NCI-H526 (cell line): ENCODE data around the gene VWA1.
"Not testable (repeated sequence)": the region's sequence is repeated elsewhere in the genome, so short reads cannot be mapped to it uniquely, and the experiment has no call there.

Experiments
- DNase-seq, 2 experiments: peaks; one replicate each; lab custom pipeline; 2025; lab: John Stamatoyannopoulos, UW

VWA1 gene

DNA sequence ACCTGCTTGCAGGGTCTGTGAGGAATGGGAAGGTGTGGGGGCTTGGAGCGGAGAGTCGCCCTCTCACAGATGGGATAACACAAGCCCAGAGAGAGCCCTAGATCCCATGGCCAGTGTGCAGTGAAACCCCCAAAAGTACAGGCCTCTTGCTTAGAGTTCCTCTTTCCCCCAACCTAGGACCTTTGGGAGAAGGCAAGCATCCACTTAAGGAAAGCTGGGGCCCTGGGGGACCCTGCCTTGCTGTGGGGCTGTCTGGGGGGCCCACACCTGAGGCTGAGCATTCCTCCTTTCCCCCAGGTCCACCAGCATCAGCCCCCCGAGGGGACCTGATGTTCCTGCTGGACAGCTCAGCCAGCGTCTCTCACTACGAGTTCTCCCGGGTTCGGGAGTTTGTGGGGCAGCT, 1.1 kb downstream of the VWA1 start:
- no peak for DNase-seq

DNA sequence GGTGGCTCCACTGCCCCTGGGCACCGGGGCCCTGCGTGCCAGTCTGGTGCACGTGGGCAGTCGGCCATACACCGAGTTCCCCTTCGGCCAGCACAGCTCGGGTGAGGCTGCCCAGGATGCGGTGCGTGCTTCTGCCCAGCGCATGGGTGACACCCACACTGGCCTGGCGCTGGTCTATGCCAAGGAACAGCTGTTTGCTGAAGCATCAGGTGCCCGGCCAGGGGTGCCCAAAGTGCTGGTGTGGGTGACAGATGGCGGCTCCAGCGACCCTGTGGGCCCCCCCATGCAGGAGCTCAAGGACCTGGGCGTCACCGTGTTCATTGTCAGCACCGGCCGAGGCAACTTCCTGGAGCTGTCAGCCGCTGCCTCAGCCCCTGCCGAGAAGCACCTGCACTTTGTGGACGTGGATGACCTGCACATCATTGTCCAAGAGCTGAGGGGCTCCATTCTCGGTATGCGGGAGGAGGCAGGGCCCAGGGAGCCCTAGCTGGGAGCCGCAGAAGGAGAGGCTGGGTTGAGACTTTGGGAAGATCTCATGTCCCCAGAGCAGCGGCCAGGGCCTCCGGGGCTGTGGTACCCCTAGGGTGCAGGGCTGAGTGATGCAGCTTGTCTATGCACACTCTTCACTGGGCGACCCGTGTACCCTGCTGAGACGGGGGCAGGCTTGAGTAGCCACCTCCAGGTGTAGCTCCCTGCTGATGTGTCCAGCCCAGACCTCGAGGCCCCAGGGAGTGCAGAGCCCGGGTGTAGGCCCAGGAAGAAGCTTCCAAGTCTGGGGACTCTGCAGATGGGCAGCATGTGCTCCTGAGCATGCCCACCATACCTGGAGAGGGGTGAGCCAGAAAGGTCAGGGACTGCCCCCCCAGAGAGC, 1.8 kb downstream of the VWA1 start:
- no peak for DNase-seq

DNA sequence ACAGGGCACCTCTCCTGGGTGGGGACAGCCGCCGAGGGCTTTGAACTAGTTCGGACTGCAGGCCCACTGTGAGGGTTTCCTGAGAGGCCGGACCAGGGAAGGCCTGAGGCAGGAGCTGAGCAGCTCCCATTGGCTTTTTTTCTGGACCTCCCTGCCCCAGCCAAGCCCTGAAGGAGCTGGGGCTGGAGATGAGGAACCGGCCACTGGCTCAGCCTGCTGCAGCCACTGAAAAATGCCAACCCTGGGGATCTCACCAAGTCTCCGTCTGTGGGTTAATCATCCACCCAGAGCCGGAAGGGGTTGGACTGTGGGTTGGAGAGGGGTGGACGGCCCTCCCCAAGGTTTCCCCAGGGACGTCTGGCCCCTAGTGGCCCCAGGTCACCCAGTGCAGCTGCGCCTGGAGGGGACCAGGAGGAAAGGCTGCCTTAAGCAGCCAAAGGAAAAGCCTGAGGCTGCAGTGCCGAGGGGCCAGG, 2.5 kb downstream of the VWA1 start:
- DNase-seq, result peak in 1 of 2 experiments; percentile 76

DNA sequence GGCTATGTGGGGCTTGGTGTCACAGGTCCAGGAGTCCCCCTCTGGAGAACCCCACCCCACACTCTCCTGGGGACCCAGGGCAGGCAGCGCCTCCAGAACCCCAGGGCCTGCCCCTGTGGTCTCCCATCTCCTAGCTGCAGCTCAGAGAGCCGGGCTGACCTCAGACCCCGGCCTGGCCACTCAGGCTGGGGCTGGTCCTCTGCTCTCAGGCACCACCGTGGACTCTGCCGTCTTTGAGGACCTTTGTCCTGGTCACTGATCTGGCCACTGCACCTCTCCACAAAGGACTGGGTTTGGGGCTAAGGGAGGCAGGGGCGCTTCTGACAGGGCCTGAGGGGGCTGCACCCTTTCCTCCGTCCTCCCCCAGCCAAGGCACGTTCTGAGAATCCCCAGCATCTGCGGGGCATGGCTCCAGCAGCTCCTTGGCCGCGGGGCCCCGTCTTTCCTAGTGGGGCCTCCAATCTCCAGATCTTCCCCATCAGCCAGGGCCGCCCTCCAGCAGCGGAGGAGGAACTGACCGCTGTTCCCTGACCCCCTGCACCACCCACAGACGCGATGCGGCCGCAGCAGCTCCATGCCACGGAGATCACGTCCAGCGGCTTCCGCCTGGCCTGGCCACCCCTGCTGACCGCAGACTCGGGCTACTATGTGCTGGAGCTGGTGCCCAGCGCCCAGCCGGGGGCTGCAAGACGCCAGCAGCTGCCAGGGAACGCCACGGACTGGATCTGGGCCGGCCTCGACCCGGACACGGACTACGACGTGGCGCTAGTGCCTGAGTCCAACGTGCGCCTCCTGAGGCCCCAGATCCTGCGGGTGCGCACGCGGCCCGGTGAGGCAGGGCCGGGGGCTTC, 3.3 kb downstream of the VWA1 start:
- DNase-seq, result no peak

DNA sequence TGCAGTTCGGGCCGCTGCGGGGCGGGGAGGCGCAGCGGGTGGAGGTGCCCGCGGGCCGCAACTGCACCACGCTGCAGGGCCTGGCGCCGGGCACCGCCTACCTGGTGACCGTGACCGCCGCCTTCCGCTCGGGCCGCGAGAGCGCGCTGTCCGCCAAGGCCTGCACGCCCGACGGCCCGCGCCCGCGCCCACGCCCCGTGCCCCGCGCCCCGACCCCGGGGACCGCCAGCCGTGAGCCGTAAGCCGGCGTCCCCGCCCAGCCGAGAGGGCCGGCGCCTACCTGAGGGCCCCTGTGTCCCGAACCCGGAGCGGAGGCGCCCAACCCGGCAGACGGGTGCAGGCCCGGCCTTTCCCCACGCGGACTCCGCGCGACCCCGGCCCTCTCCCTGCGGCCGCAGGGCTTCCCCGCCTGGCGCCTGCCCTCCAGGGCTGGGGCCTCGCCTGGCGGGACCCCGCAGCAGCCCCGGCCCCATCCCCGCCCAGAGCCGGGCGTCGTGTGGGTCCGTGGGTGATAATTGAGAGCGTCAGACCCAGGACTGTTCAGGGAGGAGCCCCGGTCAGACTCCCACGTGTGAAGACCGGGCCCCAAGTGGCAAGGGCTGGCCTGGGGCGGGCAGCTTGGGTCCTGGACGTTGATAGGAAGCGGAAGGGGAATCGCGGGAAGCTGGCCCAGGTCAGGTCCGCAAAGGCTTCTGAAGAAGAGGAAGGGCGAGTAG, 4.2 kb downstream of the VWA1 start:
- DNase-seq, result no peak

DNA sequence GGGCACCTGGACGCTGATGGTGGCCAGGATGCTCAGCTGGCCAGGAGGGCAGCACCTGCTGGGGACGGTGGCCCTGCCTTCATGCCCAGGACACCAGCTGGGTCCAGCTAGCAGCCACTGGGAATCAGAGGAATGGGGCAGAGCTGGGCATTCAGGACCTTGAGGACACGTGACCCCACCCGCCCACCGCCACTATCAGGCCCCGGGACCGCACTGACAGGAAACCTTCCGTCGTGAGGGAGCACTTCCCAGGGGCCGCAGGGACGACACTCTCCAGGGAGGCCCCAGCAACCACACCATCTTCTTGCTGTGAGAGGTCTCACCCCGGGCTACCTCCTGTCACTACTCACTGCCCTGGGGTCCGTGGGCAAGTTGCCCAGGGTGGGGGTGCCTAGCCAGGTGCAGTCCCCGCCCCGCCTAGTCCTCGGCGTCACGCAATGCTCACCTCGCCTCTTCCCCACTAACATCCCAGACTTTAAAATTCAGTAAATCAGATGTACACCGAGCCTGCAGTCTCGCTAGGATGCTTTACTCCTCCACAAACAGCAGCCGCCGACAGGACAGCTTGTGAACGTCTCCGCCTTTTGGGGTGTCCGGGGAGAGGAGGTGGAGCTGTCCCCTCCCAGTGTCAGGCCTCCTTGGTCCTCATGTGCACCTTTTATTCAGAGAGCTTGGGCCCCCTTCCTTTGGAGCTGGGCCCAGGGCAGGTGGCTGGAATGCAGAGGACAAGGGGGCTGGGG, 4.9 kb downstream of the VWA1 start:
- DNase-seq, result no peak

DNA sequence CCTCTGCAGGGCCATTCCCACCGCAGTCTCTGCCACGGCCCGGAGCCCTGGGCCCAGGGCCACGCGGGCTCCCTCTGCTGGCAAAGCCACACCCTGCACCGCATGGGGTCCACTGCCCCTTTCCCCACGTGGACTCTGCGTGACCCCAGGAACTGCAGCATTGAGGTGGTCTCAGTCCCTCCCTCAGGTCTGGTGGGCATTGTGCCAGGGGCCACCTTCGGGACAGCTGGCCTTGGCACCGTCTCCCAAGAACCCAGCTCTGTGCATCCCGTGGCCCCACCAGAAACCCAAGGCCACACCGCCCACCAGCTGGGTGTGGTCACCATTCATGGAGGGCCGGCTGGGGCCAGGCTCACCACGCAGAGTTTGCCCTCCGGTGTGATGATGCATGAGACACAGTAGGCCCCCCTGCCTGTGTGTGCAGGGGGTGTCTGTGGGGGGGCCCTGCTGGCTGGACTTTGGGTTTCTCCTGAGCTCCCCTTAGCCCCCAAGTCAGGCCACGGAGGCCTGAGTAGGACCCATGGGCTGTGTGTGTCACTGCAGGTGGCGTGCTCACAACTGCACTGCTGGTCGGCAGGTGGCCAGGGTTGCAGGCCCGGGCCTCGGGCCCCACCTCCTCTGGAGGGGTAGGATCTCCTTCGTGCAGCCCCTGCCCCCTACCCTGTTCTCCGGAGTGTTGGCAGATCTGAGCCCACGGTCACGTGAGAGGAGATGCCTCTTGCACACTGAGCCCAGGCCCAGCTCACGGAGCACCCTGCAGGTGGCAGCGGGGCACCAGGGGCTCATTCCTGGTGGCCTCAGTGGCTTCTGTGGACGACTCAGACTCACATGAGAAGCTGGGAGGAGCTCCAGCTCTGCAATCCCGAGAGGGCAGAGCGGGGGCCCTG, 5.8 kb downstream of the VWA1 start:
- no peak for DNase-seq

DNA sequence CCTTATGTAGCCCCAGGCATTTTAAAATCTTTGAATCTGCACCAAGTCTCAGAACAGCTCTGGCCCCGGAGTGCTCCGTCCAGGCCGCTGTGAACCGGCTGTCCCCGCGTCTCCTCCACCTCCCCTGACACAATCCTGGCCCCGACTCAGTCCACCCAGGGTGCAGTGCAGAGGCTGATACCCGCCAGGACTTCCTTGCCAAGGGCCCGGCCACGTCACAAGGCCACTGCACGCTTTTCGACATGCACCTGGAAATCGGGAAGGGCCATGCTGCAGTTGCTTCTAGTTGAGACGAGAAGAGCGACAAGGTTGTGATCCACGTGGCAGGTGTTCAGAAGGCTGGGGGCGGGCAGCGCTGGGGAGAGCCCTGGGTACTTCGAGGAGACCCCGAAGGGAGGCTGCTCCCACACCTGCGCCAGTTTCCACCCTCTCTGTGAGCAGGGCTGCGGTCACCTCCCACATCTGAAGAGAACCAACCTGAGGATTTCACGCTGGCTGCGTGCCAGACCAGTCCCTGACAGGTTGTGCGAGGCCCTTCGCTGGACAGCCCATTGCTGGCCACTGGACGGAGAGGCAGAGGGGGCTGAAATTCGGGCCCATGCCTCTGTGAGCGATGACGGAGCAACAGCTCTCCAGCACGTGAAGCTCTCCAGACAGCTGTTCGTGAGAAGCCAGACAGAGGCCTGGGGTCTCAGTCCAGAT, 6.7 kb downstream of the VWA1 start:
- DNase-seq, result no peak

DNA sequence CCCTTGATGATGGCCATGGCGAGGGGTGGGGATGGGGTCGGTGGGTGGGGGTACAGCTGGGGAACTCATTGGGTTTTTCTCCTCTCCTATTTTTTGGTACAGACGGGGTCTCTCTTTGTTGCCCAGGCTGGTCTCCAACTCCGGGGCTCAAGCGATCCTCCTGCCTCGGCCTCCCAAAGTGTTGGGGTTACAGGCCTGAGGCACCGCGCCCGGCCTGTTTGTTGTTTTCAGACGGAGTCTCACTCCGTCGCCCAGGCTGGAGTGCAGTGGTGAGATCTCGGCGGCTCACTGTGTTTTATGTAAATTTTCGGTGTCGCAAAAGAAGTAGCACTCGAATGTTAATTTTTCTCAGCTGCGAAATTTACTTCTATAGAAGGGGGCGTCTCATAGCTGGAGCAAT, 11.1 kb downstream of the VWA1 start:
- not testable (repeated sequence) for DNase-seq

DNA sequence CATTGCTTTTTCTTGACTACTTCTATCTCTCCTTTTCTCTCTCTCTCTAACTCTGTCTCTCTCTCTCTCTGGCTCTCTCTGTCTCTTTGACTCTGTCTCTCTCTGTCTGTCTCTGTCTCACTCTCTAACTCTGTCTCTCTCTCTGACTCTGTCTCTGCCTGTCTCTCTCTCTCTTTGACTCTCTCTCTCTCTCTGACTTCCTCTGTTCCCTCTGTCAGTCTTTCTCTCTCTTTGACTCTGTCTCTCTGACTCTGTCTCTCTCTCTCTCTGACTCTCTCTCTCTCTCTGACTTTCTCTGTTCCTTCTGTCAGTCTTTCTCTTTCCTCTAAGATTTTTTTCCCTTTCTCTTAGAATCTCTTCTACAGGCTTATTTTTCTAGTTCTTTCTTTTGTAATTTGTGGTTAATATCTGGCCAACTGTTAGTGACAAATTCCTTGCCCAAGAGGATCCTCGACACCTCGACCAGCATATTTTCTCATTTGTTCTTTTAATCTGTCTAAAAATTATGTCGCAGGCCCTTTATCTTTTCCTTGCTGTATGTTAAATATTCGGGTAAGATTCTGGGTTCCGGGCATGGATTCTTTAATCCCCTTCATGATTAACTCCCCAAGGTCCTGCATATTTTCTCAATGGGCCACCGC, 13.7 kb downstream of the VWA1 start, which contains the start of gene ATAD3C:
ATAD3C (plus strand) TSS at position 591 of the 641 bp plus-strand sequence. CDS start 995 bp downstream, outside the sequence.
- no peak for DNase-seq

DNA sequence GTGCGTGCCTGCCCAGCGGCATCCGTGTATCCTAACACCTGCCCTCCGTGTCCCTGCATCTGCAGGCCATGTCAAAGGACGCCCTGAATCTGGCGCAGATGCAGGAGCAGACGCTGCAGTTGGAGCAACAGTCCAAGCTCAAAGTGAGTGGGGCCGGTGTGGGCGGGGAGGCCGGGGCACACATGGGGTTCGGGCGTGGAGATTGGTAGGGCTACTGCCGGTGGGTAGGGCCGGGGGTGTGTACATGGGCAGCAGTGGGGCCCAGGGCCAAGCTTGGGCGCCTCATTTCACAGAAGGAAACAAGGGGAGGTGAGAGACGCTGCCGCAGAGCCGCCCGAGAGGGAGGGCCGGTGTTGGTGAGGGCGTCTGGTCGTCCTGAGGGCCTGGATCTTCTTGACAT, 15.1 kb downstream of the VWA1 start:
- DNase-seq, result not testable (repeated sequence)

DNA sequence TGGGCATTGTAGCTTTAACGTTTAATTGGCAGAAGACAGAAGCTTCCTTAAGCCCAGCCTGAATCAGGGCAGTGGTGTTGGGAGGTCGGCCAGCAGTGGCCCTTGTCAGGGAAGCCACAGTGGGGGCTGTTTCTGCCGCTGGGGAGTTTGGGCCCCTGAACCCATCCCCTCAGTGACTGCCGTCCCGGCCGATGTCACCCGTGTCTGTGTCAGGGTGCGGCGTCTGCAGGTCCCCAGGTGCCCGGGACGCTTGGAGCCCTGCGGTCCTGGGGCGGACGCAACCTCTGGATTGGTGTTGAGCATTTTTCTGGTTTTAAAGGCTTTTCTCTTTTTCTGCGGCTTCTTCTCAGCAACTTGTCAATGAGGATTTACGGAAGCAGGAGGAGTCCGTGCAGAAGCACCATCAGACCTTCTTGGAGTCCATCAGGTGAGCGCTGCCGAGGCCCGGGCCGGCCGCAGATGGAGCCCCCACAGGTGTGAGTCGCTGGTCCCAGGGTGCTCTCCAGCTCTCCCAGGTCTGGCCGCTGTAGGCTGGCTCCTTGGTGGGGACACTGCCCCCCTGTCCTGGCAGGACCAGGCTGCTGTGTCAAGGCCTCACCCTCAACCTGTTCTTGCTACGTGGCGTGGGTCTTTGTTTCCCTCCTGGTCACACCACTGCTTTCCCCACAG, 16.3 kb downstream of the VWA1 start:
- no peak for DNase-seq

DNA sequence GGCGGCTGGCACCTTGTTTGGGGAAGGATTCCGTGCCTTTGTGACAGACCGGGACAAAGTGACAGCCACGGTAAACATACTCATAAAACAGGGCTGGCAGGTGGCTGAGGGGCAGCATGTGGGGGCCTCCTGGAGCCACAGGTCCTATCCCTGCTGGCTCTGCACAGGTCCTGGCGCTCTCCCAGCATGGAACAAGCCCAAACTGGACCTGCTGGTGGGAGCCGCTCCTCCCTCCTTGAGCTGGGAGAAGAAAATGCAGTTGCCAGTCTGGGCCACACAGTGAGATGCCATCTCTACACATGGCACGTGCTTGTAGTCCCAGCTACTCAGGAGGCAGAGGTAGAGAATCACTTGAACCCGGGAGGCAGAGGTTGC, 16.9 kb downstream of the VWA1 start:
- DNase-seq, result not testable (repeated sequence)

DNA sequence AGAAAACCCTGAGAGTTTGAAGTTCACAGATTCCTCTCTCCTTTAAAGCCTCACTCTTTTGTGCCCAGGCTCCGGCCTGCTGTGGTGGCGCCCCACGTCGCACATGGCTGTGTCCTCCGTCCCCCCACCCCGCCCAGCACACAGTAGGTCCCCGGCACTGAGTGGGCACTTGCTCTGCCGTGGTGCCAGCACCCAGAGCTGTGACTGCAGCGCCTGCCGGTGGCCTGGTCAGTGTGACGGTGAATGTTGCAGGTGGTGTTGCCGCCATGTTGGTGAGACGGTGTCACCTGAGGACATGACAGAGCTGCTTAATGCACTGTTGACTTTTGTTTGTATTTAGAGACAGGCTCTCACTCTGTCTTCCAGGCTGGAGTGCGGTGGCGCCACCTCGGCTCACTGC, 17.4 kb downstream of the VWA1 start:
- DNase-seq, result no peak

DNA sequence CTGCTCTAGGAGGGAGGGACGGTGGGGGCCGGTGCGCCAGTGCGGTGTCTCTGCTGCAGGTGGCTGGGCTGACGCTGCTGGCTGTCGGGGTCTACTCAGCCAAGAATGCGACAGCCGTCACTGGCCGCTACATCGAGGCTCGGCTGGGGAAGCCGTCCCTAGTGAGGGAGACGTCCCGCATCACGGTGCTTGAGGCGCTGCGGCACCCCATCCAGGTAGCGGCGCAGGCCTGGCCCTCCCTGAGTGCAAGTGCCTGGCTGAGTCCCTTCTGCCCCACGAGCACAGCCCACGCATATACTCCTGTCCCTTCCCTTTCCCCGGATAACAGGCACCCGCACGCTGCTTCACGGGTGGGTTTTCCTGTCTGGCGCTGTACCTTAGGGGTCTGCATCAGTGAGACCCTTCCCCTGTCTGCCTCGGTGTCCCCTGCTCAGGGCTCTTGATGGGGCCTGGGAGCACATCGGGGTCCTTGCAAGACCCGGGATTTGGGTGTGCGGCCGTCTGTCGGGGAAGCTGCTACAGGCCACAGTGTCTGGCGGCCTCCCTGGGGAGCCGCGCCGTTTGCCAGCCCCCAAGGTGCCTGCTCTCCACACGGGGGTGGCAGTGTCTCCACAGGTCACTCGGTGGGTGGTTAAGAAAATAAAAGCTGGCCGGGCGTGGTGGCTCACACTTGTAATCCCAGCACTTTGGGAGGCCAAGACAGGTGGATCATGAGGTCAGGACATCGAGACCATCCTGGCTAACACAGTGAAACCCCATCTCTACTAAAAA, 19.0 kb downstream of the VWA1 start:
- not testable (repeated sequence) for DNase-seq

DNA sequence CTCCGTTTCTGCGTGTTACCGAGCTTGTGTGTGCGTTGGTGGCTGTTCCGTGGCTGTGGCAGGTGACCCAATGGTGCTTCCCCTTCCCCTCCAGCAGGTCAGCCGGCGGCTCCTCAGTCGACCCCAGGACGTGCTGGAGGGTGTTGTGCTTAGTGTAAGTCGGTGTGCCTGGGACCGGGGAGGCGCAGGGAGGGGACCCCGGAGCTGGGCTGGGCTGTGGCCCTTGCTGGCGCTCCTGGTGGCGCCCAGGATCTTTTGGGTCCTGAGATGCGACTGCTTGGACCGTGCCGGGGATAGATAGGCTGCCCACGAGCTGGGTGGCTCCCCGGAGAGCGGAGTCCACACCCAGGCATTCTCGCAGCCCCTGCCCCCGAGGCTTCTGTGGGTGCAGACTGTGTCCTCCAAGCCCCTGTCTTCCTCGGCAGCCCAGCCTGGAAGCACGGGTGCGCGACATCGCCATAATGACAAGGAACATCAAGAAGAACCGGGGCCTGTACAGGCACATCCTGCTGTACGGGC, 19.9 kb downstream of the VWA1 start:
- DNase-seq, result no peak

DNA sequence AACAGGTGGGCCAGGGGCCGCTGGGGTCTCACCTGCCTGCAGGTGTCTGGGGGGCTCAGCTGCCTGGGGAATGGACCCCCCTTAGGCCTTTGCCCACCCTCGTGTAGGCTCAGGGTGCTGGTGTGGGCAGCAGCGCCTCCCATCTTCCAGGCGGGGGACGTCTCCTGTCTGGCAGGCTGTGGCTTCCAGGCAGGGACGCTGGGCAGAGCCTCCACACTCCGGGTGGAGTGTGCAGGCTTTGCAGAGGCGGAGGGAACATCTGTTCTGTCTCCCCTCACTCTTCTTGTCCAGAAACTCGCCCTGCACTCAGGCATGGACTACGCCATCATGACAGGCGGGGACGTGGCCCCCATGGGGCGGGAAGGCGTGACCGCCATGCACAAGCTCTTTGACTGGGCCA, 20.4 kb downstream of the VWA1 start:
- DNase-seq, result not testable (repeated sequence)
